CD14-positive monocyte (primary cell): ENCODE measurements around the gene CCL18. TPM values are rescaled to one million over a fixed set of nuclear protein-coding genes. Genes with fewer than 3 reads are reported as not detected.

ENCODE experiments used
- DNase-seq, 3 donors: peaks; one replicate each; pipeline ENCODE4 v3.0.0-alpha.2; 2011 to 2022
- H2AFZ ChIP-seq: 2 replicates; pipeline ENCODE4 v1.6.0; 2012; ENCODE audit warnings: mild to moderate bottlenecking, low read depth, low read length, inconsistent platforms; ENCODE audit not compliant: insufficient read depth, poor library complexity, severe bottlenecking
- H3K27ac ChIP-seq, 2 donors: 1 replicate in 1 of 2; 2 replicates in 1 of 2; pipeline ENCODE4 v1.5.1; 2012 to 2013; ENCODE audit warnings: low read length in 2 of 2, control low read depth in 1 of 2, inconsistent platforms in 1 of 2, low read depth in 1 of 2, mild to moderate bottlenecking in 1 of 2
- H3K27me3 ChIP-seq, 2 donors: one replicate each; pipeline versions ENCODE4 v1.6.0 to v1.6.1; 2011 to 2013; ENCODE audit warnings: low read length in 2 of 2; ENCODE audit not compliant: control insufficient read depth in 2 of 2, insufficient read depth in 2 of 2
- H3K36me3 ChIP-seq, 2 donors: replicated peaks in 1 of 2; 1 replicate in 1 of 2; 2 replicates in 1 of 2; pipeline versions ENCODE4 v1.5.1 to v1.6.1; 2012 to 2013; ENCODE audit warnings: low read length in 2 of 2, control low read depth in 1 of 2, inconsistent platforms in 1 of 2, mild to moderate bottlenecking in 1 of 2; ENCODE audit not compliant: insufficient read depth in 2 of 2, control insufficient read depth in 1 of 2
- H3K4me1 ChIP-seq, 2 donors: 1 replicate in 1 of 2; 2 replicates in 1 of 2; pipeline versions ENCODE4 v1.5.1 to v1.6.1; 2012 to 2013; ENCODE audit warnings: low read length in 2 of 2, control low read depth in 1 of 2, inconsistent platforms in 1 of 2, mild to moderate bottlenecking in 1 of 2, moderate library complexity in 1 of 2; ENCODE audit not compliant: insufficient read depth in 2 of 2, control insufficient read depth in 1 of 2
- H3K4me2 ChIP-seq: replicated peaks from 2 replicates; pipeline ENCODE3; 2012; ENCODE audit warnings: low read length, moderate library complexity, mild to moderate bottlenecking; ENCODE audit not compliant: poor library complexity, severe bottlenecking; ENCODE audit errors: extremely low read depth
- H3K4me3 ChIP-seq, 3 experiments: fragments of 200-600 bp in 1 of 3; sonication (generic) in 1 of 3; replicated peaks in 1 of 3; 1 replicate in 2 of 3; 2 replicates in 1 of 3; pipeline ENCODE4 v1.5.1; 2011 to 2013; ENCODE audit warnings: low read length in 3 of 3, mild to moderate bottlenecking in 3 of 3, control low read depth in 2 of 3, low read depth in 2 of 3, inconsistent platforms in 1 of 3, moderate library complexity in 1 of 3
- H3K79me2 ChIP-seq: 2 replicates; pipeline ENCODE4 v1.6.0; 2012; ENCODE audit warnings: mild to moderate bottlenecking, control low read depth, inconsistent platforms, low read length, moderate library complexity; ENCODE audit not compliant: insufficient read depth
- H3K9ac ChIP-seq: 2 replicates; pipeline ENCODE4 v1.6.0; 2017; ENCODE audit warnings: low read length, mild to moderate bottlenecking; ENCODE audit not compliant: insufficient read depth, poor library complexity, severe bottlenecking
- H3K9me3 ChIP-seq, 2 donors: replicated peaks in 1 of 2; 1 replicate in 1 of 2; 2 replicates in 1 of 2; pipeline versions ENCODE4 v1.5.1 to v1.6.1; 2012 to 2013; ENCODE audit warnings: low read length in 2 of 2, control low read depth in 1 of 2; ENCODE audit not compliant: control insufficient read depth in 1 of 2, insufficient read depth in 1 of 2
- H4K20me1 ChIP-seq: 2 replicates; pipeline ENCODE4 v1.6.0; 2012; ENCODE audit warnings: mild to moderate bottlenecking, low read length, control low read depth, moderate library complexity; ENCODE audit not compliant: insufficient read depth
- H3K27ac Mint-ChIP-seq, 7 donors: one replicate each; pipeline ENCODE4 v1.8.0; 2020; ENCODE audit warnings: mild to moderate bottlenecking in 7 of 7, mixed read lengths in 7 of 7, moderate library complexity in 6 of 7, inconsistent platforms in 2 of 7
- H3K27me3 Mint-ChIP-seq, 3 donors: one replicate each; pipeline ENCODE4 v1.8.0; 2021 to 2022; ENCODE audit warnings: low read depth in 3 of 3, mild to moderate bottlenecking in 3 of 3, mixed read lengths in 3 of 3, moderate library complexity in 3 of 3, inconsistent platforms in 1 of 3
- H3K36me3 Mint-ChIP-seq, 2 donors: one replicate each; pipeline ENCODE4 v1.8.0; 2020; ENCODE audit warnings: mixed read lengths in 2 of 2, inconsistent platforms in 1 of 2, mild to moderate bottlenecking in 1 of 2
- H3K4me1 Mint-ChIP-seq: one replicate; pipeline ENCODE4 v1.8.0; 2020; ENCODE audit warnings: mild to moderate bottlenecking, mixed read lengths
- H3K4me3 Mint-ChIP-seq, 2 donors: one replicate each; pipeline ENCODE4 v1.8.0; 2020; ENCODE audit warnings: mild to moderate bottlenecking in 2 of 2, mixed read lengths in 2 of 2, moderate library complexity in 1 of 2
- H3K9me3 Mint-ChIP-seq, 7 donors: one replicate each; pipeline ENCODE4 v1.8.0; 2020 to 2022; ENCODE audit warnings: mixed read lengths in 7 of 7, mild to moderate bottlenecking in 6 of 7, moderate library complexity in 6 of 7, inconsistent platforms in 2 of 7
- CTCF ChIP-seq: fragments of 200-600 bp; IDR thresholded peaks from one replicate; pipeline ENCODE4 v1.8.0; 2022; ENCODE audit warnings: antibody characterized with exemption, mild to moderate bottlenecking
- WGBS: methylation state at CpG from one replicate; pipeline ENCODE4 v1.1.5; 2013; ENCODE audit warnings: missing lambda C conversion rate; ENCODE audit not compliant: insufficient coverage; 5-methylcytosine and 5-hydroxymethylcytosine counted together
- intact Hi-C, 2 donors: fragments of 100-400 bp; cut with micrococcal nuclease; formaldehyde crosslinking; loops; one replicate each; pipeline versions ENCODE4 v1.15.0 to v1.15.1; 2023
- polyA plus RNA-seq, 3 donors: library from polyadenylated mRNA; depleted of rRNA in 1 of 3; unstranded in 2 of 3; stranded (reverse) in 1 of 3; fragments of 300-500 nt in 2 of 3; fragments of >200 nt in 1 of 3; fragmentation: Illumina TruSeq in 2 of 3; gene quantifications; 1 replicate in 2 of 3; 2 replicates in 1 of 3; pipeline ENCODE4 v1.2.3, GENCODE V29; 2012 to 2021

Gene CCL18
- polyA plus RNA-seq, 3 donors, result not detected

GRCh38 chr17:36068524-36068923, 4.5 kb downstream of the CCL18 start:
- Mint-ChIP-seq H3K9me3 (no peaks in the 10 kb centered on the region), H3K36me3 (no peaks in the 10 kb centered on the region), H3K4me1 (peaks cover 14% of the 10 kb centered on the region), H3K27me3 (peaks cover 0 to 5% (median 2%) of the 10 kb centered on the region in 3 donors), H3K4me3 (no peak overlapping the region), H3K27ac (no peak overlapping the region)
- Histone ChIP-seq H3K4me1 (peaks cover 6 to 7% of the 10 kb centered on the region in 2 donors), H2AFZ (no peak overlapping the region), H3K27me3 (no peaks in the 10 kb centered on the region), H3K4me2 (no peak overlapping the region), H3K27ac (no peak overlapping the region), H3K9ac (no peak overlapping the region), H3K4me3 (no peak overlapping the region), H3K9me3 (no peaks in the 10 kb centered on the region), H3K79me2 (no peaks in the 10 kb centered on the region), H3K36me3 (no peaks in the 10 kb centered on the region), H4K20me1 (no peaks in the 10 kb centered on the region)
- TF ChIP-seq CTCF, result no peak
- intact Hi-C loops, result loop anchor here in 1 of 2 donors (10.0 kb wide), 1 partner anchor 84 kb away; the partner anchor contains the start of genes CCL14 and CCL16
- WGBS, result 90% methylated on average over 2 of the region's 3 CpGs
- DNase-seq, result no peak

GRCh38 chr17:36069136-36069535, 5.1 kb downstream of the CCL18 start:
- no peak overlapping the region for H3K27ac Mint-ChIP-seq

More at GRCh38 chr17:36069136-36069535, 5.1 kb downstream of the CCL18 start:
- Histone ChIP-seq H2AFZ (no peak overlapping the region), H3K4me1 (peaks cover 6 to 7% of the 10 kb centered on the region in 2 donors), H3K4me3 (no peak overlapping the region), H3K4me2 (no peak overlapping the region), H3K9ac (no peak overlapping the region), H3K9me3 (no peaks in the 10 kb centered on the region), H4K20me1 (no peaks in the 10 kb centered on the region), H3K27ac (no peak overlapping the region), H3K79me2 (no peaks in the 10 kb centered on the region), H3K36me3 (no peaks in the 10 kb centered on the region), H3K27me3 (no peaks in the 10 kb centered on the region)
- peaks cover 14% of the 10 kb centered on the region for H3K4me1 Mint-ChIP-seq
- intact Hi-C loops, result loop anchor here in 1 of 2 donors (10.0 kb wide), 1 partner anchor 84 kb away; the partner anchor contains the start of genes CCL14 and CCL16
- no peak for DNase-seq
- no peak overlapping the region for H3K4me3 Mint-ChIP-seq
- H3K9me3 Mint-ChIP-seq, result no peaks in the 10 kb centered on the region
- no peaks in the 10 kb centered on the region for H3K36me3 Mint-ChIP-seq
- H3K27me3 Mint-ChIP-seq, result peaks cover 0 to 3% (median 2%) of the 10 kb centered on the region in 3 donors
- no peak for TF ChIP-seq CTCF
